GM18951 (cell line): ENCODE results near the gene GAREM1.

Experiments
- POLR2A ChIP-seq: IDR thresholded peaks from 4 replicates; pipeline ENCODE4 v1.6.1; 2011; ENCODE audit warnings: mild to moderate bottlenecking; ENCODE audit not compliant: insufficient read length, insufficient read depth; ENCODE audit errors: extremely low read depth
- in situ Hi-C: fragments of 300-500 bp; cut with MboI; formaldehyde crosslinking; loops from one replicate; pipeline ENCODE4 v1.12.0; 2022; ENCODE audit warnings: low sequenced_read_pairs, mixed read lengths, inconsistent platforms; ENCODE audit not compliant: unreplicated experiment

Gene GAREM1

DNA sequence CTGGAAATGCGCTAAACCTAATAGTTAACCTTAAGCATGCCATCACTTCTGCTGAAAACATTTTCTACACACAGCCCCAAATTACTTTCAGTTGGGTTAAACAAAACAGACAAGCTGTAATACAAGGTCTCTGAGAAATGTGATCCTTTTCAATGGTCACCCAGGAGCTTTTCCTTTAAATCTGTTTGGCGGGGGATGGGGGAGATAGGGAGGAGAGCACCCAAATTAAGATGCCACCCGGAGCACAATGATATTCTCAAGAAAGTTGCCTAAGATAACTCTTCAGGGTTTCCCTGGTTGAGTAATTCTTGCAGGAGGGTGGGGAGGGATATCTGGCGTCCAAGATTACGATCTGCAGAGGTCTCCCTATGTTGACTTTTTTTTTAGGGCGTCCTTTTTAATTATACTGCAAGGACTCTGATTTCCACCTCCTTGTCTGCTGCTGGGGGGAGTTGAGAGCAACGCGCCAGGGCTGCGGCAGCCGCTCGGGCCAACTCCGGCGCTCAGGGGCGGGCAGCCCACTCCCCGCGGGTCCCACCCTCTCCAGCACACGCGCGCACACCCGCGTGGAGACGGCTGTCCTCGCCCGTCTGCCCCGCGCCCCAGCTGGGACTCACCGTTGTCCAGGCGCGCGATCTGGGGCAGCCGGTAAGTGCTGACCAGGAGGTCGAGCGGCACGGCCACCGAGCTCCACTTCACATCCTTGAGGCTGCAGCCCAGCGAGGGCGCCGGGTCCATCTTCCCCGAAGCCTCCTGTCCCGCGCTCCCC is 807 bp downstream of the GAREM1 start:
- in situ Hi-C loops = no loop called here
- no peak for TF ChIP-seq POLR2A

DNA sequence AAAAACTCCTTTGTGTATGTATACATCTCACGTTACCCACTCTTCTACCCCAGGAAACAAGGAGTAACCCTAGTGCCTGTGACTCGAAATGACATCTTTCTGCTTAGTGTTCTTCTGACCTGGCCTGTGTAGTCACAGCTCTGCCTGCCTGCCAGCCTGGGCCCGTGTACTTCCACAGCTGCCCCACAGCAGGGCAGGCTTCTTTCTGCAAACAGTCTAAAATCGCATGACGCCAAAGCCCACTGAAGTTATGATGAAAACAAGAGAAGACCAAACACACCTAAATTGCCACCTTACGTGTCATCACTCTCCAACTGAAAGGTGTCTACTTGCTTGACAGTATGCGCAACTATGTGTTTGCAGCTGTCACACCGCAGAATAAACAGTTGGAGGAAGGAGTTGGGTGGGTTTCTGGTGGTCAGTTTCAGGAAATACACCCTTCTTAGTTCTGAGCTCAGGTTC is 1.5 kb downstream of the GAREM1 start:
- in situ Hi-C loops = no loop called here

GRCh38 chr18:32468147-32468845 is 2.4 kb downstream of the GAREM1 start:
- TF ChIP-seq POLR2A = no peak
- in situ Hi-C loops = no loop called here

More for the DNA sequence above, 1.5 kb downstream of the GAREM1 start:
- TF ChIP-seq POLR2A = no peak

GRCh38 chr18:32461709-32462272 is 8.9 kb downstream of the GAREM1 start:
- TF ChIP-seq POLR2A = no peak
- in situ Hi-C loops = no loop called here

DNA sequence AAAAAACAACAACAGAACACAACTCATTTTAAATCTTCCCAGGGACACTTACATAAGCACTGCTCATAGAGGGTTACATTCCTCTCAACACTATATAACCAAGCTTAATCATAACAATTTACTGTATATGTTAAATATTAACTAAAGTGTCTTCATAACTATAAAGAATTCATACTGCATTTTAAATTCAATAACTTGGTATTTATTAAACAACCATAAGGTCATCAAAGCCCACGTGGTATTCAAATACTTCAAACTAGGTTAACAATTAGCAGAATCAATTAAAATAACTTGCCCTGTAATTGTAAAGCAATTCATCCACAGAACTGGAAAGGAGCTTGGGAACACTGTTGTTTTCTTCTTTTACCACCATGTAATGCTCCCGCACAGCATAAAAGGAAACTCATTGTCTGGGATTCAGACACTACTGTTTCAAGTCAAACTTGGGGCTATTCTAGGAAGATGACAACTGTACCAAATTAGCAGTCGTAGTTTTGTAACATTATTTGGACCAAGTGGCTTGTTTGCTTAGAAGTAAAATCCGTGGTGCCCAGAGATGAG is 10.4 kb downstream of the GAREM1 start:
- in situ Hi-C loops = no loop called here
- no peak for TF ChIP-seq POLR2A

- in situ Hi-C loops = no loop called here
- no peak for TF ChIP-seq POLR2A
Measured at GRCh38 chr18:32459361-32460101, 11.2 kb downstream of the GAREM1 start.

- no peak for TF ChIP-seq POLR2A
- in situ Hi-C loops = no loop called here
Measured at GRCh38 chr18:32455361-32455760, 15.3 kb downstream of the GAREM1 start.

DNA sequence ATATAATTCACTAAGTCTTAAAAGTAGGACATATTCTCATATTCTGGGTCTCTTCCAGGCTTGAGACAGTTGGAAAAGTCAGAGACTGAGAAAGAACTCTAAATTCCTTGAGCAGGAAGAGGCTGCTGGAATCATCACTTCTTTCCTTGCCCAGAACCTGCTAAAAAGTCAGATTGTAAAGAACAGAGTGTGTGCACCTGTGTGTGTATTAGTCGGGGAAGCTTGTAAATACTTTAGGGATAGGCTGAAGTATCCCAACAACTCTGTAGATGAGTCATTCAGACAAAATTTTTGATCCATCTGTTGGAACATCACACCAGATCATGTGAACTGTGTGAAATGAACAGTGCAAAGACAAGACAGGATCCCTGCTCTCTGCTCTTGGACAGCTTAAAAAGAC is 16.1 kb downstream of the GAREM1 start:
- no peak for TF ChIP-seq POLR2A
- in situ Hi-C loops = no loop called here

DNA sequence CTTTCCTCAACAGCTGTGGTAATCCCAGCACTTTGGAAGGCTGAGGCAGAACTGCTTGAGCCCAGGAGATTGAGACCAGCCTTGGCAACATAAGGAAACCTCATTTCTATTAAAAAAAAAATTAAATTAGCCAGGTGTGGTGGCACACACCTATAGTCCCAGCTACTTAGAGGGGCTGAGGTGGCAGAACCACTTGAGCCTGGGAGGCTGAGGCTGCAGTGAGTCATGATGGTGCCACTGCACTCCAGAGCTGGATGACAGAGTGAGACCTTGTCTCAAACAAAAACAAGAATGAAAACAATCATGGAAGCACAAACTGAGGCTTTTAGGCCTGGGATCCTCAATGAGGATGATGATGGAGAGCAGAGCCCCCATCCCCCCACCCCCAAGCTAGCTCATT is 19.8 kb downstream of the GAREM1 start:
- in situ Hi-C loops = no loop called here
- no peak for TF ChIP-seq POLR2A

- in situ Hi-C loops = no loop called here
- no peak for TF ChIP-seq POLR2A
Measured at GRCh38 chr18:32450026-32450691, 20.5 kb downstream of the GAREM1 start.

- in situ Hi-C loops = no loop called here
Measured at GRCh38 chr18:32446780-32447179, 23.9 kb downstream of the GAREM1 start.

DNA sequence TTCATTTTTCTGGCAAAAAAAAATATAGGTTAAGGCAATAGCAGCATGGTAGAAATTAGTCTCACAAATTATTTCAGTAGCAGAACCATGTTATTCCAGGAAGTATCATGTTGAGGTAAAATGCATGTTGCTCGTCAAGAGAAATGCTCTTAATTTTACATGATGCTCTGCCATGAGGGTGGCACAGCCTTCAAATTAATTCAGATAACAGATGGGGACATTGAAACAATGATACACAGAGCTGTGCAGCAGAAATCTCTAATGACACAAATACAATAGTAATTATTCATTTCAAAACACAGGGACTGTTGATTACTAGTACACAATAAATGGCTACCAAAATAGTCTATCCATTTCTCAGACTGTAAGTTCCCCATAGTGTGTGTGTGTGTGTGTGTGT is 24.8 kb downstream of the GAREM1 start:
- TF ChIP-seq POLR2A = no peak
- in situ Hi-C loops = no loop called here

More at GRCh38 chr18:32446780-32447179, 23.9 kb downstream of the GAREM1 start:
- no peak for TF ChIP-seq POLR2A

DNA sequence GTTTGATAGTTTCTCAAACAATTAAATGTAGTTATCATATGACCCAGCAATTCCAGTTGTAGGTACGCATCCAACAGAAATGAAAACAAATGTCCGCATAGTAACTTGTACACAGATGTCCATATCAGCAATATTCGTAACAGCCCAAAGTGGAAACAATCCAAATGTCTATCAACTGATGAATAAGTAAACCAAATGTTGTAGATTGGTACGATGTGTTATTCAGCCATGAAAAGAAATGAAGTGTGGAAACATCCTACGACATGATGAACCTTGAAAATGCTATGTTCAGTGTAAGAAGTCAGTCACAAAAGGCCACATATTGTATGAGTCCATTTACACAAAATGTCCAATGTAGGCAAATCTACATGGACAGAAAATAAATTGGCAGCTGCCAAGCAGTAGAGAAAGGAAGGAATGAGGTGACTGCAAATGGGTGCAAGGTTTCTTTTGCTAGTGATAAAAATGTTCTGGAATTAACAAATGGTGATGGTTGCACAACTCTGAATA is 26.9 kb downstream of the GAREM1 start:
- TF ChIP-seq POLR2A = no peak
- in situ Hi-C loops = no loop called here
